ENCODE results near the gene OSBPL3.

- TF ChIP-seq, protein P1, sequence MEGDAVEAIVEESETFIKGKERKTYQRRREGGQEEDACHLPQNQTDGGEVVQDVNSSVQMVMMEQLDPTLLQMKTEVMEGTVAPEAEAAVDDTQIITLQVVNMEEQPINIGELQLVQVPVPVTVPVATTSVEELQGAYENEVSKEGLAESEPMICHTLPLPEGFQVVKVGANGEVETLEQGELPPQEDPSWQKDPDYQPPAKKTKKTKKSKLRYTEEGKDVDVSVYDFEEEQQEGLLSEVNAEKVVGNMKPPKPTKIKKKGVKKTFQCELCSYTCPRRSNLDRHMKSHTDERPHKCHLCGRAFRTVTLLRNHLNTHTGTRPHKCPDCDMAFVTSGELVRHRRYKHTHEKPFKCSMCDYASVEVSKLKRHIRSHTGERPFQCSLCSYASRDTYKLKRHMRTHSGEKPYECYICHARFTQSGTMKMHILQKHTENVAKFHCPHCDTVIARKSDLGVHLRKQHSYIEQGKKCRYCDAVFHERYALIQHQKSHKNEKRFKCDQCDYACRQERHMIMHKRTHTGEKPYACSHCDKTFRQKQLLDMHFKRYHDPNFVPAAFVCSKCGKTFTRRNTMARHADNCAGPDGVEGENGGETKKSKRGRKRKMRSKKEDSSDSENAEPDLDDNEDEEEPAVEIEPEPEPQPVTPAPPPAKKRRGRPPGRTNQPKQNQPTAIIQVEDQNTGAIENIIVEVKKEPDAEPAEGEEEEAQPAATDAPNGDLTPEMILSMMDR (IDR thresholded peaks at IDR 0.05), result no peak
- TF ChIP-seq POLR2A (IDR thresholded peaks at IDR 0.05) (no peak), POLR2AphosphoS5 (IDR thresholded peaks at IDR 0.05; ENCODE audit: insufficient read depth in 1 of 2, low read depth in 1 of 2) (no peak)
These were observed 143.9 kb downstream of the OSBPL3 start for GRCh38 chr7:24836084-24836483.
